Adrenal gland (tissue), 12 donors: ENCODE results near the gene BLTP2. TPM values are rescaled to one million over a fixed set of nuclear protein-coding genes. Genes with fewer than 3 reads are reported as not detected.

Source experiments
- DNase-seq, 7 donors: peaks; one replicate each; pipeline ENCODE4 v3.0.0-alpha.2; 2019 to 2020
- H3K27ac ChIP-seq, 5 donors: fragments of 200-600 bp; sonication (generic) in 4 of 5; 1 replicate in 3 of 5; 2 replicates in 2 of 5; pipeline versions ENCODE4 v1.5.1 to v1.8.0; 2016 to 2020; ENCODE audit warnings: mild to moderate bottlenecking in 1 of 5
- H3K27me3 ChIP-seq: fragments of 200-600 bp; 2 replicates; pipeline ENCODE4 v1.8.0; 2021
- H3K36me3 ChIP-seq, 2 donors: fragments of 200-600 bp; replicated peaks in 1 of 2; 1 replicate in 1 of 2; 2 replicates in 1 of 2; pipeline versions ENCODE4 v1.5.1 to v1.8.0; 2018 to 2022
- H3K4me1 ChIP-seq, 2 donors: fragments of 200-600 bp; replicated peaks in 1 of 2; 1 replicate in 1 of 2; 2 replicates in 1 of 2; pipeline versions ENCODE4 v1.5.1 to v1.8.0; 2018 to 2021
- H3K4me3 ChIP-seq, 4 donors: fragments of 200-600 bp; sonication (generic) in 3 of 4; one replicate each; pipeline ENCODE4 v1.5.1; 2016 to 2018
- H3K9me3 ChIP-seq, 3 donors: fragments of 200-600 bp; sonication (generic) in 1 of 3; replicated peaks in 1 of 3; 1 replicate in 2 of 3; 2 replicates in 1 of 3; pipeline versions ENCODE4 v1.5.1 to v1.8.0; 2016 to 2021
- CTCF ChIP-seq, 6 experiments: fragments of 450-650 bp in 4 of 6; fragments of 200-600 bp in 2 of 6; sonication (generic) in 1 of 6; IDR thresholded peaks; 1 replicate in 5 of 6; 2 replicates in 1 of 6; pipeline versions ENCODE4 v1.5.1 to v1.8.0; 2016 to 2021; ENCODE audit warnings: antibody characterized with exemption in 6 of 6, mild to moderate bottlenecking in 2 of 6, moderate library complexity in 1 of 6
- POLR2A ChIP-seq, 2 donors: fragments of 450-650 bp; IDR thresholded peaks; one replicate each; pipeline ENCODE4 v1.6.1; 2017; ENCODE audit warnings: antibody characterized with exemption in 2 of 2, mild to moderate bottlenecking in 2 of 2, moderate library complexity in 1 of 2
- WGBS, 4 donors: extraction: QIAGEN DNeasy Blood & Tissue Kit in 2 of 4; methylation state at CpG; one replicate each; pipeline versions ENCODE4 v1.1.5 to v1.1.7; 2013 to 2017; 5-methylcytosine and 5-hydroxymethylcytosine counted together
- intact Hi-C, 2 donors: fragments of 100-400 bp; cut with DNase I; formaldehyde crosslinking; loops; one replicate each; pipeline versions ENCODE4 v1.14.1 to v1.15.0; 2022 to 2023
- polyA plus RNA-seq, 3 donors: library from polyadenylated mRNA; stranded (reverse); fragments of 200-250 nt in 2 of 3; fragments of 350-450 nt in 1 of 3; fragmentation: Illumina TruSeq in 1 of 3; extraction: RNeasy Lipid Tissue Mini Kit (QIAGEN cat#74804) in 1 of 3; gene quantifications; one replicate each; pipeline ENCODE4 v1.2.3, GENCODE V29; 2013 to 2014
- total RNA-seq, 9 donors: library from RNA; depleted of rRNA in 4 of 9; stranded (reverse); fragments of >200 nt in 4 of 9; fragments of 120-200 nt in 1 of 9; fragmentation: NEBNext Ultra II Directional in 1 of 9; extraction: Animal tissue kit (Norgen Biotek cat#: 25700) in 1 of 9; gene quantifications; one replicate each; pipeline versions ENCODE4 v1.1.0 to v1.2.4, GENCODE V29; 2013 to 2023
- donor health status: healthy with polysubstance abuse.
- donor health status: Bipolar disorder and iron deficiency.
- donor health status: DM: yes; HTN: yes; CAD: no.
- donor health status: DM: no; HTN: no; CAD: no.
- donor health status: DM: no; HTN: no; CAD: no.
- donor health status: DM: yes; HTN: yes; CAD: no.

Gene BLTP2
- total and polyA plus RNA-seq, 12 donors: 27.8 to 228 (median 137) TPM

GRCh38 chr17:28616281-28616680 is 28.7 kb downstream of the BLTP2 start:
- no peaks in the 10 kb centered on the region for H3K27me3 ChIP-seq
- H3K9me3 ChIP-seq: no peaks in the 10 kb centered on the region
- H3K27ac ChIP-seq: no peak overlapping the region
- H3K4me3 ChIP-seq: no peak overlapping the region
- peaks cover 0 to 79% of the 10 kb centered on the region in 2 donors for H3K36me3 ChIP-seq
- WGBS, 4 donors: 79 to 93% (median 85%) methylated on average over 7 of the region's 7 CpGs
- no peaks in the 10 kb centered on the region for H3K4me1 ChIP-seq
- TF ChIP-seq CTCF (IDR thresholded peaks at IDR 0.05) (no peak), POLR2A (IDR thresholded peaks at IDR 0.05) (no peak)
- no peak for DNase-seq
- intact Hi-C loops: loop anchor here in 1 of 2 donors (10.0 kb wide), 1 partner anchor 121 kb away; no protein-coding TSS in a partner anchor

DNA sequence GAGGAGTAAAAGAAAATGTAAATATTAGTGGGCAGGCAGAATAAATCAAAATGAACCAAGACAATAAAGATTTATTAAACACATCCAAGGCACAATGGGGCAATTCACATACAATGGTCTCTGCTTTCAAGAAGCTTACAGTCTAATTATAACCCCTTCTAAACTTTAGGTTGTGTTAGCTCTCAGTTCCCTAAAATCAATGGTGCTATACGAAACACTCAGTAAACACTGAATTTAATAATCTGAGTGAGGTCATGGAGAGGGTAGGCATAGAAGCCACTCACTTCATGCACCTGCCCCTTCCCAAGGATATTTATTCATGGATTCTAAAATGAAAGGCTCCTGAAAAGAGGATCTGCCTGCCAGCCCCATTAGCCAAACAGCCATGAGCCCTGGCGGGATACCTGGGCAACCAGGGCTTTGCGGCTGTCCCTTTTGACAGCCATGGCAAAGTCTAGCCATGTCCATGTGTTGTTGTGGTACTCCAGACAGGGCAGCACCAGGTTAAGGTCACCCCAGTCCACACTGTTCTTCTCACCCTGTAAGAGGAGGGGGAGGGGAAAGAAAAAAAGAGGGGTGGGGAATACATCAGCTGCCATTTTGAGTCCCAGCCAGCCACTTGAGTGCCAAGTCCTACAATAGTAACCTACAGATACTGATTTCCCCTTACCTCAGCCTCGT is 29.6 kb downstream of the BLTP2 start:
- DNase-seq: peak in 1 of 7 donors; percentile 31
- Histone ChIP-seq H3K36me3 (peaks cover 0 to 70% of the 10 kb centered on the region in 2 donors), H3K9me3 (no peaks in the 10 kb centered on the region), H3K4me1 (no peaks in the 10 kb centered on the region), H3K4me3 (no peak overlapping the region), H3K27me3 (no peaks in the 10 kb centered on the region), H3K27ac (no peak overlapping the region)
- 88 to 89% (median 89%) methylated on average over 4 of the region's 4 CpGs for WGBS, 4 donors
- intact Hi-C loops: loop anchor here (2.0 to 10.0 kb wide), 2 partner anchors 121 kb away; no protein-coding TSS in a partner anchor
- TF ChIP-seq CTCF (IDR thresholded peaks at IDR 0.05) (no peak), POLR2A (IDR thresholded peaks at IDR 0.05) (no peak)

DNA sequence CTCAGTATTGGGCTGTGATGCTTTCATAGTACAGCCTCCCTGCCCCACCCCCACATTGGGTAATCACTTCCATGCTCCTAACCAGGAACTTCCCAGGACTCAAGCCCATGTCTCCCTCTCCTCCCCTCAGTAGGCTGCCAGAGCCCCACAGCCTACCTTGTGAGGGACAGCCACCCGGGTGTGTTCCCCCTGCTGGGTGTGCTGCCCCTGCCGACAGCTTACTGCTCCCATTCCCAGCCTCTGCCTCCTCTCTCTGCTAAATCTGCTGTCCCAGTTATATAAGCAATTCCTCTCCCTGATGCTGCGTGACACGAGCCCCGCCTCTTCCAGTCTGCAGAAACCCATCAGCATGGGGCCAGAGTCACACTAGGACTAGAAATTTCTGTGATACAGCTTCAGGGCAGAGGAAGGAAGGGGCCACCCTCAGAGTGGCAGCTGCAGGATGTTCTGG is 31.0 kb downstream of the BLTP2 start, which contains the start of gene RSKR:
Gene RSKR (minus strand): TSS at position 255 of the 451 bp plus-strand sequence. CDS start 24 bp downstream, at position 231.
- intact Hi-C loops: loop anchor here (2.0 to 10.0 kb wide), 3 partner anchors 67 to 119 kb away; no protein-coding TSS in a partner anchor
- DNase-seq: peak in 1 of 7 donors; percentile 74
- no peaks in the 10 kb centered on the region for H3K9me3 ChIP-seq
- no peaks in the 10 kb centered on the region for H3K27me3 ChIP-seq
- TF ChIP-seq POLR2A (IDR thresholded peaks at IDR 0.05) (no peak), CTCF (IDR thresholded peaks at IDR 0.05) (no peak)
- peak within 1 kb of the TSS in 1 of 5 donors; percentile 14 for H3K27ac ChIP-seq
- no peak within 1 kb of the TSS for H3K4me3 ChIP-seq
- H3K36me3 ChIP-seq: peaks cover 0 to 56% of the 10 kb centered on the region in 2 donors
- 65 to 86% (median 74%) methylated on average over 5 of the region's 5 CpGs for WGBS, 4 donors
- H3K4me1 ChIP-seq: no peaks in the 10 kb centered on the region

- WGBS, 4 donors: 73 to 81% (median 77%) methylated on average over 6 of the region's 6 CpGs
Observed at GRCh38 chr17:28612936-28613872, 31.8 kb downstream of the BLTP2 start.

More at GRCh38 chr17:28612936-28613872, 31.8 kb downstream of the BLTP2 start:
- intact Hi-C loops: loop anchor here (5.0 to 10.0 kb wide), 2 partner anchors 66 to 118 kb away; no protein-coding TSS in a partner anchor
- H3K27me3 ChIP-seq: no peaks in the 10 kb centered on the region
- H3K9me3 ChIP-seq: no peaks in the 10 kb centered on the region
- peak in 6 of 7 donors; percentile 28 to 69 (median 40) for DNase-seq
- H3K4me1 ChIP-seq: no peaks in the 10 kb centered on the region
- peak overlapping the region in 1 of 5 donors; percentile 14 for H3K27ac ChIP-seq
- H3K36me3 ChIP-seq: peaks cover 0 to 48% of the 10 kb centered on the region in 2 donors
- H3K4me3 ChIP-seq: no peak overlapping the region
- peak; percentile 27 to 66 (median 56) for TF ChIP-seq CTCF (IDR thresholded peaks at IDR 0.05)
- no peak for TF ChIP-seq POLR2A (IDR thresholded peaks at IDR 0.05)
